GM19043 (cell line): Measurements from ENCODE around the gene MTHFD1L.
"Not testable (repeated sequence)": the region's sequence is repeated elsewhere in the genome, so short reads cannot be mapped to it uniquely, and the experiment has no call there.

Source experiments
- ATAC-seq: cut with Tn5 transposase; IDR thresholded peaks from one replicate; pipeline ENCODE4 v1.9.1; 2021; ENCODE audit warnings: low read depth; ENCODE audit not compliant: unreplicated experiment

Gene MTHFD1L

GRCh38 chr6:150865406-150866146, at the start of gene MTHFD1L:
MTHFD1L (plus strand) TSS chr6:150865702; CDS start chr6:150865823, 121 bp downstream.
- peak; percentile 69 for ATAC-seq

- not testable (repeated sequence) for ATAC-seq
Measured at GRCh38 chr6:150816554-150816953, 48.9 kb upstream of the MTHFD1L start.

GRCh38 chr6:150822932-150823331, 42.6 kb upstream of the MTHFD1L start:
- no peak for ATAC-seq

- no peak for ATAC-seq
Measured at GRCh38 chr6:150826788-150827187, 38.7 kb upstream of the MTHFD1L start.

GRCh38 chr6:150828107-150828506, 37.4 kb upstream of the MTHFD1L start:
- ATAC-seq, result not testable (repeated sequence)

GRCh38 chr6:150830439-150831165, 34.9 kb upstream of the MTHFD1L start:
- ATAC-seq, result no peak

GRCh38 chr6:150831577-150831976, 33.9 kb upstream of the MTHFD1L start:
- no peak for ATAC-seq

- no peak for ATAC-seq
Measured at GRCh38 chr6:150835620-150836019, 29.9 kb upstream of the MTHFD1L start.

GRCh38 chr6:150840185-150840584, 25.3 kb upstream of the MTHFD1L start:
- ATAC-seq, result no peak

- no peak for ATAC-seq
Measured at GRCh38 chr6:150841189-150841588, 24.3 kb upstream of the MTHFD1L start.

GRCh38 chr6:150841697-150842096, 23.8 kb upstream of the MTHFD1L start:
- no peak for ATAC-seq

- no peak for ATAC-seq
Measured at GRCh38 chr6:150844371-150844770, 21.1 kb upstream of the MTHFD1L start.

- no peak for ATAC-seq
Measured at GRCh38 chr6:150846641-150847040, 18.9 kb upstream of the MTHFD1L start.

- ATAC-seq, result no peak
Measured at GRCh38 chr6:150848400-150848799, 17.1 kb upstream of the MTHFD1L start.

- not testable (repeated sequence) for ATAC-seq
Measured at GRCh38 chr6:150854392-150854791, 11.1 kb upstream of the MTHFD1L start.

- not testable (repeated sequence) for ATAC-seq
Measured at GRCh38 chr6:150855171-150855570, 10.3 kb upstream of the MTHFD1L start.

GRCh38 chr6:150857062-150857944, 8.2 kb upstream of the MTHFD1L start:
- no peak for ATAC-seq

GRCh38 chr6:150857945-150858308, 7.6 kb upstream of the MTHFD1L start:
- no peak for ATAC-seq

GRCh38 chr6:150861448-150862168, 3.9 kb upstream of the MTHFD1L start:
- not testable (repeated sequence) for ATAC-seq

- ATAC-seq, result no peak
Measured at GRCh38 chr6:150863213-150863928, 2.1 kb upstream of the MTHFD1L start.
